CD14-positive monocyte (primary cell): ENCODE measurements around the gene SLAMF6. TPM values are rescaled to one million over a fixed set of nuclear protein-coding genes. Genes with fewer than 3 reads are reported as not detected.
A peak's percentile ranks its signal among the peaks of the same experiment; 100 is the strongest.

Experiments used
- DNase-seq, 3 donors: peaks; one replicate each; pipeline ENCODE4 v3.0.0-alpha.2; 2011 to 2022
- H2AFZ ChIP-seq: 2 replicates; pipeline ENCODE4 v1.6.0; 2012; ENCODE audit warnings: mild to moderate bottlenecking, low read depth, low read length, inconsistent platforms; ENCODE audit not compliant: insufficient read depth, poor library complexity, severe bottlenecking
- H3K27ac ChIP-seq, 2 donors: 1 replicate in 1 of 2; 2 replicates in 1 of 2; pipeline ENCODE4 v1.5.1; 2012 to 2013; ENCODE audit warnings: low read length in 2 of 2, control low read depth in 1 of 2, inconsistent platforms in 1 of 2, low read depth in 1 of 2, mild to moderate bottlenecking in 1 of 2
- H3K27me3 ChIP-seq, 2 donors: one replicate each; pipeline versions ENCODE4 v1.6.0 to v1.6.1; 2011 to 2013; ENCODE audit warnings: low read length in 2 of 2; ENCODE audit not compliant: control insufficient read depth in 2 of 2, insufficient read depth in 2 of 2
- H3K36me3 ChIP-seq, 2 donors: replicated peaks in 1 of 2; 1 replicate in 1 of 2; 2 replicates in 1 of 2; pipeline versions ENCODE4 v1.5.1 to v1.6.1; 2012 to 2013; ENCODE audit warnings: low read length in 2 of 2, control low read depth in 1 of 2, inconsistent platforms in 1 of 2, mild to moderate bottlenecking in 1 of 2; ENCODE audit not compliant: insufficient read depth in 2 of 2, control insufficient read depth in 1 of 2
- H3K4me1 ChIP-seq, 2 donors: 1 replicate in 1 of 2; 2 replicates in 1 of 2; pipeline versions ENCODE4 v1.5.1 to v1.6.1; 2012 to 2013; ENCODE audit warnings: low read length in 2 of 2, control low read depth in 1 of 2, inconsistent platforms in 1 of 2, mild to moderate bottlenecking in 1 of 2, moderate library complexity in 1 of 2; ENCODE audit not compliant: insufficient read depth in 2 of 2, control insufficient read depth in 1 of 2
- H3K4me2 ChIP-seq: replicated peaks from 2 replicates; pipeline ENCODE3; 2012; ENCODE audit warnings: low read length, moderate library complexity, mild to moderate bottlenecking; ENCODE audit not compliant: poor library complexity, severe bottlenecking; ENCODE audit errors: extremely low read depth
- H3K4me3 ChIP-seq, 3 experiments: fragments of 200-600 bp in 1 of 3; sonication (generic) in 1 of 3; replicated peaks in 1 of 3; 1 replicate in 2 of 3; 2 replicates in 1 of 3; pipeline ENCODE4 v1.5.1; 2011 to 2013; ENCODE audit warnings: low read length in 3 of 3, mild to moderate bottlenecking in 3 of 3, control low read depth in 2 of 3, low read depth in 2 of 3, inconsistent platforms in 1 of 3, moderate library complexity in 1 of 3
- H3K79me2 ChIP-seq: 2 replicates; pipeline ENCODE4 v1.6.0; 2012; ENCODE audit warnings: mild to moderate bottlenecking, control low read depth, inconsistent platforms, low read length, moderate library complexity; ENCODE audit not compliant: insufficient read depth
- H3K9ac ChIP-seq: 2 replicates; pipeline ENCODE4 v1.6.0; 2017; ENCODE audit warnings: low read length, mild to moderate bottlenecking; ENCODE audit not compliant: insufficient read depth, poor library complexity, severe bottlenecking
- H3K9me3 ChIP-seq, 2 donors: replicated peaks in 1 of 2; 1 replicate in 1 of 2; 2 replicates in 1 of 2; pipeline versions ENCODE4 v1.5.1 to v1.6.1; 2012 to 2013; ENCODE audit warnings: low read length in 2 of 2, control low read depth in 1 of 2; ENCODE audit not compliant: control insufficient read depth in 1 of 2, insufficient read depth in 1 of 2
- H4K20me1 ChIP-seq: 2 replicates; pipeline ENCODE4 v1.6.0; 2012; ENCODE audit warnings: mild to moderate bottlenecking, low read length, control low read depth, moderate library complexity; ENCODE audit not compliant: insufficient read depth
- H3K27ac Mint-ChIP-seq, 7 donors: one replicate each; pipeline ENCODE4 v1.8.0; 2020; ENCODE audit warnings: mild to moderate bottlenecking in 7 of 7, mixed read lengths in 7 of 7, moderate library complexity in 6 of 7, inconsistent platforms in 2 of 7
- H3K27me3 Mint-ChIP-seq, 3 donors: one replicate each; pipeline ENCODE4 v1.8.0; 2021 to 2022; ENCODE audit warnings: low read depth in 3 of 3, mild to moderate bottlenecking in 3 of 3, mixed read lengths in 3 of 3, moderate library complexity in 3 of 3, inconsistent platforms in 1 of 3
- H3K36me3 Mint-ChIP-seq, 2 donors: one replicate each; pipeline ENCODE4 v1.8.0; 2020; ENCODE audit warnings: mixed read lengths in 2 of 2, inconsistent platforms in 1 of 2, mild to moderate bottlenecking in 1 of 2
- H3K4me1 Mint-ChIP-seq: one replicate; pipeline ENCODE4 v1.8.0; 2020; ENCODE audit warnings: mild to moderate bottlenecking, mixed read lengths
- H3K4me3 Mint-ChIP-seq, 2 donors: one replicate each; pipeline ENCODE4 v1.8.0; 2020; ENCODE audit warnings: mild to moderate bottlenecking in 2 of 2, mixed read lengths in 2 of 2, moderate library complexity in 1 of 2
- H3K9me3 Mint-ChIP-seq, 7 donors: one replicate each; pipeline ENCODE4 v1.8.0; 2020 to 2022; ENCODE audit warnings: mixed read lengths in 7 of 7, mild to moderate bottlenecking in 6 of 7, moderate library complexity in 6 of 7, inconsistent platforms in 2 of 7
- WGBS: methylation state at CpG from one replicate; pipeline ENCODE4 v1.1.5; 2013; ENCODE audit warnings: missing lambda C conversion rate; ENCODE audit not compliant: insufficient coverage; 5-methylcytosine and 5-hydroxymethylcytosine counted together
- intact Hi-C, 2 donors: fragments of 100-400 bp; cut with micrococcal nuclease; formaldehyde crosslinking; loops; one replicate each; pipeline versions ENCODE4 v1.15.0 to v1.15.1; 2023
- polyA plus RNA-seq, 3 donors: library from polyadenylated mRNA; depleted of rRNA in 1 of 3; unstranded in 2 of 3; stranded (reverse) in 1 of 3; fragments of 300-500 nt in 2 of 3; fragments of >200 nt in 1 of 3; fragmentation: Illumina TruSeq in 2 of 3; gene quantifications; 1 replicate in 2 of 3; 2 replicates in 1 of 3; pipeline ENCODE4 v1.2.3, GENCODE V29; 2012 to 2021
- TF ChIP-seq, protein P1 (sequence below): fragments of 200-600 bp; IDR thresholded peaks from one replicate; pipeline ENCODE4 v1.8.0; 2022; ENCODE audit warnings: antibody characterized with exemption, mild to moderate bottlenecking

SLAMF6 gene
- polyA plus RNA-seq, 3 donors: 0.32 to 0.72 (median 0.50) TPM

DNA sequence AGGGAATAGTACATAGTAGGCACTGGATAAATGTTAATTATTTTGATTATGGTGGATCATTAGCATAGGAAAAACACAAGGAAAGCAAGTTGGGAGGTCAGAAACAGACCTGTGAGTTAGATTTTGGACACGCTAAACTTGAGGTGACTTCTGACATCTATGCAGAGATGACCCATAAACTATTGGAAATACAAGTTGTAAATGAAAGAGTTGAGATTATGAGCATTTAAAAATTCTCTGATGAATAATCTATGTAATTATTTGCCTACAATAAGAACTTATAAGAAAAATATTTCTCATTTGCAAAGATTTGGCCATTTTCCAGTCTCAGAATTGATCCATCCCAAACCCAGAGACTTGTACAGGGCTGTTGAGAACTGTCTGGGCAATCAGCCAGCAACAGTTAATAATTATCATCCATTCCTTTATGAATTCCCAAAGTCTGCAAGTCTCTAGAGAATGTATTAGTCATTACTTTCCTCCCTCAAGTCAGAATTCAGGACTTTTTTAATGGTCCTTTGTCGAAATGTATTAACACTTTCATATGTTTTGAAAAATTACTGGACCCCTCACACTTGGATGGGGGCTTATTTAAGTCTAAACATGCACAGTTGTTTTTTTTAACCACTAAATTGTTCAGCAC, 19.4 kb upstream of the SLAMF6 start:
- Histone ChIP-seq H3K9ac (no peak overlapping the region), H3K4me3 (no peak overlapping the region), H3K4me1 (peaks cover 41 to 44% of the 10 kb centered on the region in 2 donors), H3K36me3 (peaks cover 0 to under 1% of the 10 kb centered on the region in 2 donors), H4K20me1 (no peaks in the 10 kb centered on the region), H3K27ac (no peak overlapping the region), H3K9me3 (no peaks in the 10 kb centered on the region), H3K79me2 (peaks cover 6% of the 10 kb centered on the region), H3K4me2 (no peak overlapping the region), H2AFZ (no peak overlapping the region), H3K27me3 (no peaks in the 10 kb centered on the region)
- intact Hi-C loops: loop anchor here (5.0 kb wide), 2 partner anchors 35 to 65 kb away; partner anchors contain the start of gene CD84 (in 1 of the 2)
- H3K27me3 Mint-ChIP-seq: no peaks in the 10 kb centered on the region
- H3K4me1 Mint-ChIP-seq: peaks cover 58% of the 10 kb centered on the region
- H3K27ac Mint-ChIP-seq: peak overlapping the region in 2 of 7 donors; percentile 30 to 42
- peaks cover 0 to 5% (median 0%) of the 10 kb centered on the region in 7 donors for H3K9me3 Mint-ChIP-seq
- no peak for DNase-seq
- TF ChIP-seq, protein P1, sequence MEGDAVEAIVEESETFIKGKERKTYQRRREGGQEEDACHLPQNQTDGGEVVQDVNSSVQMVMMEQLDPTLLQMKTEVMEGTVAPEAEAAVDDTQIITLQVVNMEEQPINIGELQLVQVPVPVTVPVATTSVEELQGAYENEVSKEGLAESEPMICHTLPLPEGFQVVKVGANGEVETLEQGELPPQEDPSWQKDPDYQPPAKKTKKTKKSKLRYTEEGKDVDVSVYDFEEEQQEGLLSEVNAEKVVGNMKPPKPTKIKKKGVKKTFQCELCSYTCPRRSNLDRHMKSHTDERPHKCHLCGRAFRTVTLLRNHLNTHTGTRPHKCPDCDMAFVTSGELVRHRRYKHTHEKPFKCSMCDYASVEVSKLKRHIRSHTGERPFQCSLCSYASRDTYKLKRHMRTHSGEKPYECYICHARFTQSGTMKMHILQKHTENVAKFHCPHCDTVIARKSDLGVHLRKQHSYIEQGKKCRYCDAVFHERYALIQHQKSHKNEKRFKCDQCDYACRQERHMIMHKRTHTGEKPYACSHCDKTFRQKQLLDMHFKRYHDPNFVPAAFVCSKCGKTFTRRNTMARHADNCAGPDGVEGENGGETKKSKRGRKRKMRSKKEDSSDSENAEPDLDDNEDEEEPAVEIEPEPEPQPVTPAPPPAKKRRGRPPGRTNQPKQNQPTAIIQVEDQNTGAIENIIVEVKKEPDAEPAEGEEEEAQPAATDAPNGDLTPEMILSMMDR: no peak
- H3K4me3 Mint-ChIP-seq: no peak overlapping the region
- H3K36me3 Mint-ChIP-seq: peaks cover 23 to 31% of the 10 kb centered on the region in 2 donors
- WGBS: 60% methylated on average over 1 of the region's 2 CpGs

DNA sequence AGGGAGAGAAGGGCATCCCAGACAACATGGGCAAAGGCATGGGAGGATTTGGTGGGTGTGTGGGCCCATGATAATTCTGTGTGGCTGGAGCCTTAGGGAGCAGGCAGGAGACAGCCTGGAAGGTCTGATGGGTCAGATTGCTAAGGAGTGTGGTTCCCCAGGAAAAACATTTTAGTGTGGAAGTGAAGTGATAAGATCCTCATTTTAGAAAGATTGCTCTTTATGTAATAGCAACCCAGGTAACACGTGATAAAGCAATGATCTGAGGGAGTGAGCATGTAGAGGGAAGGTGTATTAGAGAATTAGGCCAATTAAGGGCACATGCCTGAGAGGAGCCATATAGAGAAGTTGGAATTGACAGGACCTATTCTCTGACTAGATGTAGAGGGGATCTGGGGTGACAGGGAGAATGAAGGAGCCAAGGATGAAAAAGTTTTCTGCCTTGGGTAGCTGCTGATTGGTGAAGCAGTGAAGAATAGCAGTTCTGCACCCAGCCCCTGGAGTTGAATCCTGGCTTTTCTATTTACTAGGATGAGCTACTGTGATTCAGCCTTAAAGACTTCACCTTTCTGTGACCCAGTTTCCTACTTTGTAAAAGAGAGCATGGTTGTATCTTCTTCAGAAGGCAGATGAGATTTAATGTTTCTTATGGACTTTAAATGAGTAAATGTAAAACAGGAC, 18.7 kb upstream of the SLAMF6 start:
- Mint-ChIP-seq H3K27ac (peak overlapping the region in 3 of 7 donors; percentile 42 to 77 (median 63)), H3K27me3 (no peaks in the 10 kb centered on the region), H3K36me3 (peaks cover 24 to 30% of the 10 kb centered on the region in 2 donors), H3K9me3 (peaks cover 0 to 5% (median 1%) of the 10 kb centered on the region in 7 donors), H3K4me1 (peaks cover 51% of the 10 kb centered on the region), H3K4me3 (no peak overlapping the region)
- no peaks in the 10 kb centered on the region for H3K36me3 ChIP-seq
- no peak overlapping the region for H3K9ac ChIP-seq
- no peak overlapping the region for H3K27ac ChIP-seq
- TF ChIP-seq, protein P1: no peak
- H3K4me3 ChIP-seq: no peak overlapping the region
- H3K4me1 ChIP-seq: peaks cover 34 to 38% of the 10 kb centered on the region in 2 donors
- no peak overlapping the region for H3K4me2 ChIP-seq
- no peak for DNase-seq
- no peaks in the 10 kb centered on the region for H3K9me3 ChIP-seq
- intact Hi-C loops: loop anchor here (5.0 kb wide), 2 partner anchors 36 to 66 kb away; partner anchors contain the start of gene CD84 (in 1 of the 2)
- H3K27me3 ChIP-seq: no peaks in the 10 kb centered on the region
- peaks cover 6% of the 10 kb centered on the region for H3K79me2 ChIP-seq
- 33% methylated on average over 1 of the region's 1 CpG for WGBS
- no peaks in the 10 kb centered on the region for H4K20me1 ChIP-seq
- no peak overlapping the region for H2AFZ ChIP-seq
